SJSA1 (cell line): Measurements from ENCODE around the gene MAGI2. TPM values are rescaled to one million over a fixed set of nuclear protein-coding genes. Genes with fewer than 3 reads are reported as not detected.
"Not testable (repeated sequence)": the region's sequence is repeated elsewhere in the genome, so short reads cannot be mapped to it uniquely, and the experiment has no call there.

ENCODE experiments used
- DNase-seq, 2 experiments: peaks; one replicate each; pipeline ENCODE4 v3.0.0-alpha.2; 2015 to 2020; ENCODE audit warnings: low spot score in 2 of 2, low read depth in 1 of 2
- H3K27ac ChIP-seq: fragments of 250-450 bp; sonication (Bioruptor Pico); 2 replicates; pipeline ENCODE4 v1.5.1; 2020; ENCODE audit warnings: mild to moderate bottlenecking, moderate library complexity
- H3K27me3 ChIP-seq: fragments of 250-450 bp; sonication (Bioruptor Pico); replicated peaks from 2 replicates; pipeline ENCODE4 v1.5.1; 2020; ENCODE audit warnings: mild to moderate bottlenecking, moderate library complexity
- H3K36me3 ChIP-seq: fragments of 250-450 bp; sonication (Bioruptor Pico); 2 replicates; pipeline ENCODE4 v1.5.1; 2020; ENCODE audit warnings: mild to moderate bottlenecking
- H3K4me1 ChIP-seq: fragments of 250-450 bp; sonication (Bioruptor Pico); replicated peaks from 2 replicates; pipeline ENCODE4 v1.6.1; 2021; ENCODE audit warnings: mild to moderate bottlenecking
- H3K4me3 ChIP-seq: fragments of 250-450 bp; sonication (Bioruptor Pico); 2 replicates; pipeline ENCODE4 v1.5.1; 2020; ENCODE audit warnings: mild to moderate bottlenecking
- H3K9me3 ChIP-seq: fragments of 250-450 bp; sonication (Bioruptor Pico); replicated peaks from 2 replicates; pipeline ENCODE4 v1.5.1; 2020; ENCODE audit warnings: mild to moderate bottlenecking
- total RNA-seq: library from RNA; depleted of rRNA; stranded (reverse); fragments of >200 nt; shearing (Covaris generic); gene quantifications from 2 replicates; pipeline ENCODE4 v1.2.3, GENCODE V29; 2014

The MAGI2 gene
- total RNA-seq, 1 experiment from 2014 or later, result 0.82 TPM

DNA sequence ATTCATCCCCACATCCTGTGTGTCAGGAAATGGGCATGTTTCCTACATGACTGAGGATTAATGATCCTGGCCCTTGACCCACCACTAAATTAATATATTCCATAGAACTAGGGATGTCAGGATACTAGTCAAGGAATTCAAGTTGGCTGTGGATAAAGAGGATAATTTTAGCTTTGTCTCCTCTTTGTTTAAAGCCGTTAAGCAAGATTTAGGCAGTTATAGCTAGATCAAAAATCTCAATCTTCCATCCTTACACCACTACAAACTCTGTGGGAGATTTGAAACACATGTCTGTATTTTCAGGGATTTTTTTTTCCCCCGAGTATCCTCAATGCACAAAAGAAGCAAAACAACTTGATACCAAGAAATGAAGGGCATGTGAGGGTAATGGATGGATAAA is 417.1 kb downstream of the MAGI2 start:
- Histone ChIP-seq H3K9me3 (no peaks in the 10 kb centered on the region), H3K4me3 (no peak overlapping the region), H3K36me3 (no peaks in the 10 kb centered on the region), H3K27me3 (no peaks in the 10 kb centered on the region), H3K4me1 (no peaks in the 10 kb centered on the region), H3K27ac (no peak overlapping the region)
- DNase-seq, result no peak

DNA sequence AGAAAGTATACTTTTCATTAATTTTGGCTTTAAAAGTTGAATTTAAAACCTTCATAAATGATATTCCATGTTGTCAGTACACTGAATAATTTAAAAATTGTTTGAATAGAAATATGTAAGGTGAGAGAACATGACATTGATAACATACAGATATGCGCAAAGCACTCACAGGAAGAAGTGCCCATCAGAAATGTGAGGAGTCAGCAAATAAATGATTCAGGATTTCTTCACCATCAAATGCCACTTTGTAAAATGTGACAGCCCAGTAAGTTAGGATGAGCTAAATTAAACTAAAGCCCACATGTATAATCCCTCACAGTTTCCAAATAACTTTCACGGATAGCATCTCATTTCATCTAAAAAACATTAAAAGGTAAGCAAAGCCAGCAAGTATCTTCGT is 417.6 kb downstream of the MAGI2 start:
- H3K4me1 ChIP-seq, result no peaks in the 10 kb centered on the region
- H3K36me3 ChIP-seq, result no peaks in the 10 kb centered on the region
- H3K27me3 ChIP-seq, result no peaks in the 10 kb centered on the region
- no peak overlapping the region for H3K27ac ChIP-seq
- no peaks in the 10 kb centered on the region for H3K9me3 ChIP-seq
- no peak for DNase-seq
- H3K4me3 ChIP-seq, result no peak overlapping the region

DNA sequence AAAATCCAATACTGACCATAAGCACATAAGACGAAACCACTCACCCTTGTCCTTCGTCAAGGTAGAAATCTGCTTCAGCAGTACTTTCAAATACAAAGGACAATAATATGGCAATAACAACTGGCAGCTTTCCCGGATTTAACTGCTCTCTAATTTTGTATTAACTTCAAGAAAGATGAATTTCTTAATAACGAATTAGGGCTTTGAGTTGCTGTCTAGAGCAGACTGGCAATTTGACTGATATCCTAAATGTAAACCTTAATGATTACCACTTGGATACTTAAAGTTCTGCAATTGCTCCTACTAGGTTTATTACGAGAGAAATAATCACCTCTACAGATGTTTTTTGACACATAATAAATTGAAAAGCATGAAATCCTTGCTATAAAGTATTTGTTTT is 418.7 kb downstream of the MAGI2 start:
- H3K4me3 ChIP-seq, result no peak overlapping the region
- no peaks in the 10 kb centered on the region for H3K36me3 ChIP-seq
- no peaks in the 10 kb centered on the region for H3K27me3 ChIP-seq
- no peaks in the 10 kb centered on the region for H3K9me3 ChIP-seq
- no peak overlapping the region for H3K27ac ChIP-seq
- H3K4me1 ChIP-seq, result no peaks in the 10 kb centered on the region
- no peak for DNase-seq

GRCh38 chr7:79019711-79020110 is 433.8 kb downstream of the MAGI2 start:
- not testable (repeated sequence) for H3K4me3 ChIP-seq, H3K4me1 ChIP-seq, H3K36me3 ChIP-seq, DNase-seq, H3K9me3 ChIP-seq, H3K27me3 ChIP-seq, H3K27ac ChIP-seq

DNA sequence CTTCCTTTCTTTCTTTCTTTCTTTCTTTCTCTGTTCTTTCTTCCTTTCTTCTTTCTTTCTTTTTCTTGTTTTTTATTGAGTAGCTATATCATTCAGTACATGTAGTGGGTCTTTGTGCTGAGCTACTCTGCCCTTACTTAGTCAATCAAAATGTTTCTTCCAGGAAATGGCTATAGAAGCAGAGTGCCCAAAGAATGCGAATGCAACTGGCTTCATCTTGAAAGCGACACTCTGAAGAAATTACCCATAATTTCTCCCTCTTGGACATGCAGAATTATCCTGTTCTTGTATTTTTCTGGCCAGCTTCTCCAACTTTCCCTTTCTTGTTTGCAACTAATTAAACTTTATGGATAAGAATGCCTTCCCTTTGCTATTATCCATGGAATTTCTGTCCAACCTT is 441.5 kb downstream of the MAGI2 start:
- no peak for DNase-seq
- H3K4me3 ChIP-seq, result no peak overlapping the region
- no peaks in the 10 kb centered on the region for H3K36me3 ChIP-seq
- H3K27me3 ChIP-seq, result no peaks in the 10 kb centered on the region
- no peaks in the 10 kb centered on the region for H3K9me3 ChIP-seq
- no peaks in the 10 kb centered on the region for H3K4me1 ChIP-seq
- no peak overlapping the region for H3K27ac ChIP-seq

DNA sequence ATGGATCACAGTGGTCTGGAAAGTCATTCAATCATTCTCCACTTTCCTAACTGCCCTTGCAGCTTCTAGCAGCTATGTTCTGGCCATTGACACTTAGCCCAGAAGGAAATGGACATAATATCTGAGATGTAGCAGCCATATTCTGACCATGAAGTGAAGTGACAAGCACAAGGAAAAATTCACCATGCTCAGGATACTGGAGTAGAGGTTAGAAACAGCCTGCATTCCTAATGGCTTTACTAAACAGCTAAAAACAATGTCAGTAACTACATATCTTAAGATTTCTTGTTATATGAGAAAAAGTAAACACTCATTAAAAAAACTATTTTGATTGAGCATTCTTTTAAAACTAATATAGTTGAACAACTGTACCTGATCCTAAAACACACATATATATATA is 443.8 kb downstream of the MAGI2 start:
- DNase-seq, result no peak
- no peaks in the 10 kb centered on the region for H3K4me1 ChIP-seq
- H3K27ac ChIP-seq, result no peak overlapping the region
- no peaks in the 10 kb centered on the region for H3K36me3 ChIP-seq
- H3K9me3 ChIP-seq, result no peaks in the 10 kb centered on the region
- H3K4me3 ChIP-seq, result no peak overlapping the region
- H3K27me3 ChIP-seq, result no peaks in the 10 kb centered on the region

DNA sequence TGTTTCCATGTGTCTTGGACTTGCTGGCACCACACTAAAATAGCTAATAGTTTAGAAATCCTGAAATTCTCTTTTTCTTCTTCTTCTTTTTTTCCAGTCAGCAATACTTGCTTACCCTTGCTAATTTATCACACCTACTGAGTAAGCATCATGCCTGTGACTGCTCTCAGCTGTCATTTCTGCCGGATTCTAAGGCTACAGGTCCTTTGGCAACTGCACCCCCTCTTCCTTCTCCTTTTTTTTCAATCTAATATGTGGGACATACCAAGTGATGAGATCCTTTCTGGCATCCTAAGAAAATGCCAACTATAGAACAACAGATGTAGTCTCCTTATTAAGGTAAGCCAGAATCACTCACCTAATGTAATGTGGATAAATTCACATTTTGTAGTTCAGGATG is 444.7 kb downstream of the MAGI2 start:
- H3K36me3 ChIP-seq, result no peaks in the 10 kb centered on the region
- H3K27me3 ChIP-seq, result no peaks in the 10 kb centered on the region
- no peaks in the 10 kb centered on the region for H3K4me1 ChIP-seq
- H3K4me3 ChIP-seq, result no peak overlapping the region
- H3K9me3 ChIP-seq, result no peaks in the 10 kb centered on the region
- no peak for DNase-seq
- H3K27ac ChIP-seq, result no peak overlapping the region

DNA sequence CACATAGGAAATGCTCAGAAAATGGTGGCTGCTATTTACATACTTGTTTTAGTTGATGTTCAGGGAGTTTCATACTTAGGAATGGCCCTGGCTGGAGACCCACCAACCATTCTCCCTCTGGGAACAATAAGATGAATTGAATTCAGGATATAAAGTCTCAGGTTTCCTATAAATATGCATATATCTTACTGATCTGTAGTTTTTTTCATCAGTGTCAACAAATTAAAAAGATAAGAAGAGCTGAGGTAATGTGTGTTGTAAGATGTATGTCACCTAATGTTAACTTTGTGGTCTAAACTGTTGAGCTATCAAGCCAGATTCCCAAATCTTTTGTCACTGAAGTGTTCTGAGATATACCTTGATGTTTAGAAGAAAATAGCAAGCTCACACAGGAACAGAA is 457.5 kb downstream of the MAGI2 start:
- no peak for DNase-seq
- H3K27me3 ChIP-seq, result no peaks in the 10 kb centered on the region
- no peaks in the 10 kb centered on the region for H3K9me3 ChIP-seq
- H3K27ac ChIP-seq, result no peak overlapping the region
- H3K4me1 ChIP-seq, result no peaks in the 10 kb centered on the region
- no peaks in the 10 kb centered on the region for H3K36me3 ChIP-seq
- no peak overlapping the region for H3K4me3 ChIP-seq

- Histone ChIP-seq H3K27me3 (no peaks in the 10 kb centered on the region), H3K27ac (no peak overlapping the region), H3K9me3 (no peaks in the 10 kb centered on the region), H3K4me3 (no peak overlapping the region), H3K36me3 (no peaks in the 10 kb centered on the region), H3K4me1 (no peaks in the 10 kb centered on the region)
- no peak for DNase-seq
Measured at GRCh38 chr7:78993341-78993740, 460.1 kb downstream of the MAGI2 start.

DNA sequence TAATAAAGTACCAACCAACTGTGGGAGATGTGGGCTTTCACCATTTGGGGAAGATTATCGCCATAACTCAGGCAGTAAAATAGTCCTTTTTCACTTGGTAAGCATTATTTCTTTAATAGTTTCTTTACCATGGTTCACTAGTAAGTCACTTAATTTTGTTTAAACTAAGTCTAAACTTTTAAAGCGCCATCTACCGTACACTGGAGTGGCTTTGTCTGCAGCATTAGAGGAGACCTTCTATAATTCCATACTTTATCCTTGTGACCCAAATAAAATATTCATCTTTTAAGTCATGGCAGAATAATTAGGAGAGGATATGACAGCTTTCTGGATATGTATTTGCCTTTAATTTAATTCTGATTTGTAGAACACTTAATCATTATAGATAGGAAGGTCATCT is 468.0 kb downstream of the MAGI2 start:
- H3K27me3 ChIP-seq, result no peaks in the 10 kb centered on the region
- H3K27ac ChIP-seq, result no peak overlapping the region
- no peak overlapping the region for H3K4me3 ChIP-seq
- DNase-seq, result no peak
- no peaks in the 10 kb centered on the region for H3K36me3 ChIP-seq
- no peaks in the 10 kb centered on the region for H3K9me3 ChIP-seq
- no peaks in the 10 kb centered on the region for H3K4me1 ChIP-seq

DNA sequence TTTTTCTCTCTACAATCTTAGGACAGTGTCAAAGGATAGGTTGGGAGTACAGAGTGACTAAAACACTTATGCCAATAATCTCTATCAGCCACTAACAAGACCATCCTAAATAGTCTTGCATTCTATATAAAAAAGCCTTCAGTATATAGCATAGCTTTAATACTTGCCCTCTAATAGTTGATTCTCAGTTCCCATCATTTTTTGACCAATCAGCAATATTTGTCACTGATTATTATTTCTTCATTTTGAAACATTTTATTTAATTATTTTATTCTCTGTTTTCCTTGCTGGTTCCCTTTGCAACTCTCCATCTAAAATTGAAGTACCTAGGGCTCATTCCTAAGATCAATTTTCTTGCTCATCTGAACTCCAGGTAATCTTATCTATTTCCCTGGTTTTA is 470.0 kb downstream of the MAGI2 start:
- H3K27ac ChIP-seq, result no peak overlapping the region

GRCh38 chr7:78970440-78970916 is 483.0 kb downstream of the MAGI2 start:
- DNase-seq, result no peak
- H3K4me3 ChIP-seq, result no peak overlapping the region
- no peaks in the 10 kb centered on the region for H3K27me3 ChIP-seq
- H3K4me1 ChIP-seq, result no peaks in the 10 kb centered on the region
- no peaks in the 10 kb centered on the region for H3K36me3 ChIP-seq
- no peak overlapping the region for H3K27ac ChIP-seq
- no peaks in the 10 kb centered on the region for H3K9me3 ChIP-seq

More for the DNA sequence above, 470.0 kb downstream of the MAGI2 start:
- H3K36me3 ChIP-seq, result no peaks in the 10 kb centered on the region
- H3K4me1 ChIP-seq, result no peaks in the 10 kb centered on the region
- no peaks in the 10 kb centered on the region for H3K27me3 ChIP-seq
- H3K4me3 ChIP-seq, result no peak overlapping the region
- no peaks in the 10 kb centered on the region for H3K9me3 ChIP-seq
- no peak for DNase-seq

DNA sequence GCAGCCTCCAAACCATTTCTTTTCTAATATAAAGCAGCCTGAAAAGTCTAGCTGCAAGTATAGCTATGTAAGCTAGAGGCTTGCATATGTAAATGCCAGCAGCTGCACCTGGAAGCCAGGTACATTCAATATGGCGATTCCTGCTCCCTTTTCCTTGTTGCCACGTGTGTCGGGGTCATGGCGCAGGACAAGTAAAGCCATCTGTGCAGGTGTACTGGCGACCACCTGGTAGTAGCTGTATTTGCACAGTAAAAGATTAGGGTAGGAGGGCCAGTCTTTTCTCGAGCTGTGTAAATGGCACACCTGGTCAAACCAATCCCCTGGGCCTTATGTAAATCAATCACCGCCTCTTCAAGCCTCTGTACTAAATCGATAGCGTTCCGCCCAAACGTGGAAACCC is 484.5 kb downstream of the MAGI2 start:
- H3K27me3 ChIP-seq, result no peaks in the 10 kb centered on the region
- H3K9me3 ChIP-seq, result no peaks in the 10 kb centered on the region
- no peaks in the 10 kb centered on the region for H3K36me3 ChIP-seq
- no peaks in the 10 kb centered on the region for H3K4me1 ChIP-seq
- no peak overlapping the region for H3K27ac ChIP-seq
- DNase-seq, result no peak
- H3K4me3 ChIP-seq, result no peak overlapping the region

DNA sequence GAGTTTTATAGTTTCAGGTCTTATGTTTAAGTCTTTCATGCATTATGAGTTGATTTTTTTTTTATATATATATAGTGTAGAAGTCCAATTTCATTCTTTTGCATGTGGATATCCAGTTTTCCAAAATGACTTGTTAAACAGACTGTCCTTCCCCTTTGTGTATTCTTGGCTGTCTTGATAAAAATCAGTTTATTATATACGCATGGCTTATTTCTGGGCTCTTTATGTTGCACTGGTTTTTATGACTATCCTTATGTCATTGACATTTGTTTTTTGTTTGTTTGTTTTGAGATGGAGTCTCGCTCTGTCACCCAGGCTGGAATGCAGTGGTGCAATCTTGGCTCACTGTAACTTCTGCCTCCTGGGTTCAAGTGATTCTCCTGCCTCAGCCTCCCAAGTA is 485.9 kb downstream of the MAGI2 start:
- not testable (repeated sequence) for DNase-seq, H3K27ac ChIP-seq, H3K4me3 ChIP-seq

DNA sequence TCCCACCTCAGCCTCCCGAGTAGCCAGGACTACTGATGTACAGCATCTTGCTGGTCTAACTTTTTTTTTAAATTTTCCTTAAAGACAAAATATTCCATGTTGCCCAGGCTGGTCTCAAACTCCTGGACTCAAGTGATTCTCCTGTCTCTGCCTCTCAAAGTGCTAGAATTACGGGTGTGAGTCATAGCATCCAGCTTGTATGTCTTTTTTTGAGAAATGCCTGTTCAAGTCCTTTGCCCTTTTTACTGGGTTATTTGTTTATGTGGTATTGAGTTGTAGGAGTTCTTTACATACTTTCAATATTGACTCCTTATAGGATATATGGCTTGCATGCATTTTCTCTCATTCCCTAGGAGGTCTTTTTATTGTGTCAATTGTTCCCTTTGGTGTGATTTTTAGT is 486.4 kb downstream of the MAGI2 start:
- no peak for DNase-seq
- H3K4me1 ChIP-seq, result no peaks in the 10 kb centered on the region

More for the DNA sequence above, 485.9 kb downstream of the MAGI2 start:
- not testable (repeated sequence) for H3K27me3 ChIP-seq, H3K36me3 ChIP-seq, H3K4me1 ChIP-seq, H3K9me3 ChIP-seq

More for the DNA sequence above, 486.4 kb downstream of the MAGI2 start:
- no peak overlapping the region for H3K27ac ChIP-seq
- no peaks in the 10 kb centered on the region for H3K27me3 ChIP-seq
- H3K36me3 ChIP-seq, result no peaks in the 10 kb centered on the region
- no peak overlapping the region for H3K4me3 ChIP-seq
- H3K9me3 ChIP-seq, result no peaks in the 10 kb centered on the region
